Panc1 (cell line): ENCODE measurements around the gene PCLO.

Experiments used
- CTCF ChIP-seq: fragments of 450-650 bp; IDR thresholded peaks from 2 replicates; pipeline ENCODE4 v1.5.1; 2017; ENCODE audit warnings: mild to moderate bottlenecking
- POLR2AphosphoS5 ChIP-seq: IDR thresholded peaks from 2 replicates; pipeline ENCODE4 v1.6.1; 2012; ENCODE audit warnings: mild to moderate bottlenecking, low read depth, low read length, moderate library complexity
- REST ChIP-seq, 2 experiments: IDR thresholded peaks; 2 replicates each; pipeline ENCODE4 v1.6.1; 2011 to 2012; ENCODE audit warnings: low read depth in 2 of 2, control low read depth in 1 of 2, low read length in 1 of 2, mild to moderate bottlenecking in 1 of 2, moderate library complexity in 1 of 2; ENCODE audit not compliant: insufficient read depth in 1 of 2
- SIN3A ChIP-seq: IDR thresholded peaks from 2 replicates; pipeline ENCODE4 v1.6.1; 2012; ENCODE audit warnings: low read depth, mild to moderate bottlenecking, low read length, moderate library complexity, borderline replicate concordance; ENCODE audit not compliant: insufficient read depth
- TCF7L2 ChIP-seq: IDR thresholded peaks from 2 replicates; pipeline ENCODE4 v1.6.1; 2011; ENCODE audit warnings: mild to moderate bottlenecking, low read depth, low read length, inconsistent platforms

DNA sequence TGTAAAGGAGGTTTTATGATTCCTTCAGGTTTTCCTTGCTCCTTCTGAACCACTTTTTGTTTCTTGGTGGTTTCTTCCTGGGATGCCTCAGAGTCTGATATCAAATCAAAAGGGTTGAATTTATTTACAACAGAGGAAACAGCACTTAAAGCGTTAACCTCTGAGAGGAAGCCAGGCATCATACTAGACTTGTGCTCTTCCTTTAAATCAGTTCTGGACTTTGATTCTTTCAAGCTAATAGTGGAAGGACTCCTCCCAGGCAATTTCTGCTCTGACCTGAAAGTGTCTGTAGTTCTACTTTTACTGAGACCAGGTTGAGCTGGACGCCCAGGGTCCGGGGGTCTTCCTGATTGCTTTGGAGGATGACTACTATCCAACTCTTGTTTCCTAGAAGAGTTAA, 6.7 kb downstream of the PCLO start:
- TF ChIP-seq CTCF (no peak), POLR2AphosphoS5 (no peak), REST (IDR thresholded peaks at IDR 0.05; ENCODE audit: insufficient read depth in 1 of 2, low read depth in 2 of 2, low read length in 1 of 2) (no peak), TCF7L2 (no peak), SIN3A (no peak)
